K562 (cell line): ENCODE measurements around the gene RPL3. TPM values are rescaled to one million over a fixed set of nuclear protein-coding genes. Genes with fewer than 3 reads are reported as not detected.
"Not testable (repeated sequence)": the region's sequence is repeated elsewhere in the genome, so short reads cannot be mapped to it uniquely, and the experiment has no call there.

Experiments used
- ATAC-seq: fragments of 200-7000 bp; cut with Tn5 transposase; 3 replicates; pipeline ENCODE4 v1.9.1; 2020; ENCODE audit warnings: moderate library complexity
- BruUV-seq: library from RNA; stranded (reverse); fragments of 400-500 nt; replicated peaks from 2 replicates; lab custom pipeline; 2021; lab: Mats Ljungman, UMichigan
- CTCF ChIA-PET: fragments of 300-600 bp; formaldehyde crosslinking; extraction: SDS; loops from one replicate; lab custom pipeline; 2021; ENCODE audit warnings: low intra/inter-chr PET ratio; lab: Yijun Ruan, JAX
- POLR2A ChIA-PET: fragments of 300-600, 350-650 bp; sonication (Branson Sonifier 250); formaldehyde crosslinking; extraction: SDS; loops from one replicate; lab custom pipeline; 2021; ENCODE audit warnings: antibody characterized with exemption, inconsistent platforms; lab: Yijun Ruan, JAX
- DNase-seq, 4 experiments: peaks; one replicate each; pipeline versions ENCODE4 v3.0.0 to v3.0.0-alpha.2; 2011 to 2018; ENCODE audit warnings: low spot score in 3 of 4, mixed read lengths in 3 of 4; ENCODE audit errors: extremely low read depth in 1 of 4
- FAIRE-seq: peaks from 2 replicates; lab custom pipeline; 2011; peaks lifted over from hg19 to GRCh38; lab: Jason Lieb, UNC
- H2AFZ ChIP-seq: 2 replicates; pipeline ENCODE4 v1.6.0; 2011; ENCODE audit warnings: low read depth, low read length, control low read depth, inconsistent platforms
- H3K27ac ChIP-seq: fragments of 200-600 bp; 3 replicates; pipeline ENCODE4 v1.8.0; 2011; ENCODE audit warnings: low read depth, mild to moderate bottlenecking, control low read depth, inconsistent platforms, low read length, moderate library complexity, mixed read lengths; ENCODE audit errors: extremely low read depth
- H3K27me3 ChIP-seq, 2 experiments: fragments of 300-600 bp in 1 of 2; 2 replicates in 1 of 2; 3 replicates in 1 of 2; pipeline versions ENCODE4 v1.6.0 to v1.8.0; 2011; ENCODE audit warnings: inconsistent platforms in 2 of 2, low read length in 2 of 2, mild to moderate bottlenecking in 1 of 2, mixed read lengths in 1 of 2, moderate library complexity in 1 of 2; ENCODE audit not compliant: control insufficient read depth in 2 of 2, insufficient read depth in 2 of 2
- H3K36me3 ChIP-seq: fragments of 300-600 bp; 3 replicates; pipeline ENCODE4 v1.8.0; 2011; ENCODE audit warnings: mild to moderate bottlenecking, low read length, inconsistent platforms; ENCODE audit not compliant: control insufficient read depth, insufficient read depth
- H3K4me1 ChIP-seq, 2 experiments: fragments of 200-600 bp in 1 of 2; replicated peaks in 1 of 2; 2 replicates in 1 of 2; 3 replicates in 1 of 2; pipeline versions ENCODE4 v1.5.1 to v1.8.0; 2011; ENCODE audit warnings: inconsistent platforms in 2 of 2, low read length in 2 of 2, mild to moderate bottlenecking in 1 of 2, mixed read lengths in 1 of 2, moderate library complexity in 1 of 2; ENCODE audit not compliant: control insufficient read depth in 2 of 2, insufficient read depth in 2 of 2
- H3K4me2 ChIP-seq: 2 replicates; pipeline ENCODE4 v1.6.1; 2011; ENCODE audit warnings: low read length, control low read depth, inconsistent platforms, mixed read lengths; ENCODE audit not compliant: insufficient read depth
- H3K4me3 ChIP-seq: fragments of 200-600 bp; sonication (generic), shearing (Covaris generic); 2 replicates; pipeline ENCODE4 v1.5.1; 2016; ENCODE audit warnings: control low read depth, inconsistent platforms
- H3K79me2 ChIP-seq: fragments of 200-600 bp; 3 replicates; pipeline ENCODE4 v1.8.0; 2011; ENCODE audit warnings: low read length, inconsistent platforms; ENCODE audit not compliant: control insufficient read depth, insufficient read depth
- H3K9ac ChIP-seq, 2 experiments: 2 replicates each; pipeline versions ENCODE4 v1.6.0 to v1.6.1; 2011; ENCODE audit warnings: low read depth in 2 of 2, low read length in 2 of 2, control low read depth in 1 of 2, inconsistent platforms in 1 of 2, mild to moderate bottlenecking in 1 of 2, mixed read lengths in 1 of 2; ENCODE audit not compliant: insufficient read depth in 1 of 2
- H3K9me1 ChIP-seq: one replicate; pipeline ENCODE4 v1.6.0; 2011; ENCODE audit warnings: inconsistent platforms, mild to moderate bottlenecking, low read length, moderate library complexity; ENCODE audit not compliant: control insufficient read depth, insufficient read depth
- H3K9me3 ChIP-seq: replicated peaks from 2 replicates; pipeline ENCODE4 v1.5.1; 2011; ENCODE audit warnings: low read depth, low read length, inconsistent platforms; ENCODE audit not compliant: control insufficient read depth, insufficient read depth
- H4K20me1 ChIP-seq: replicated peaks from 2 replicates; pipeline ENCODE4 v1.6.1; 2011; ENCODE audit warnings: low read length, inconsistent platforms, mixed read lengths; ENCODE audit not compliant: control insufficient read depth, insufficient read depth
- POLR2A ChIP-seq: fragments of 450-650 bp; conservative IDR thresholded peaks from 2 replicates; pipeline ENCODE4 v1.6.1; 2016
- WGBS: fragments of 100-300 bp; shearing (Covaris generic); methylation state at CpG from one replicate; pipeline ENCODE4 v1.1.6; 2016; ENCODE audit warnings: low coverage, mixed read lengths; ENCODE audit not compliant: insufficient coverage; ENCODE audit errors: missing lambda C conversion rate; 5-methylcytosine and 5-hydroxymethylcytosine counted together
- in situ Hi-C: fragments of 300-500 bp; cut with MboI; formaldehyde crosslinking; loops from 4 replicates; pipeline ENCODE4 v1.15.0; 2018; ENCODE audit warnings: inconsistent platforms, mixed read lengths
- intact Hi-C: fragments of 100-400 bp; cut with micrococcal nuclease; formaldehyde crosslinking; loops from 2 replicates; pipeline ENCODE4 v1.14.2; 2022
- polyA plus RNA-seq, 8 experiments: library from polyadenylated mRNA; depleted of rRNA in 4 of 8; stranded (reverse) in 5 of 8; unstranded in 3 of 8; fragments of >200 nt; fragmentation: Nextera tagmentation in 2 of 8; fragmentation: Illumina TruSeq in 1 of 8; extraction: Ambion mirVana in 2 of 8; extraction: Trizol in 1 of 8; gene quantifications; 2 replicates each; pipeline versions ENCODE4 v1.2.1 to v1.2.3, GENCODE V29; 2011 to 2014; ENCODE audit warnings: inconsistent platforms in 1 of 8, missing spikeins in 1 of 8
- total RNA-seq, 7 experiments: library from RNA; depleted of rRNA in 6 of 7; stranded (reverse); fragments of >200 nt in 6 of 7; fragmentation: Illumina TruSeq in 2 of 7; extraction: Trizol in 2 of 7; gene quantifications; 2 replicates each; pipeline versions ENCODE4 v1.2.1 to v1.2.3, GENCODE V29; 2011 to 2021; ENCODE audit warnings: low replicate concordance in 1 of 7

RPL3 gene
- total and polyA plus RNA-seq, 9 of the 15 experiments (the other 6 are each of a cell fraction or from before 2014, with no cell fraction given) = 1,624 to 4,066 (median 2,565) TPM

DNA sequence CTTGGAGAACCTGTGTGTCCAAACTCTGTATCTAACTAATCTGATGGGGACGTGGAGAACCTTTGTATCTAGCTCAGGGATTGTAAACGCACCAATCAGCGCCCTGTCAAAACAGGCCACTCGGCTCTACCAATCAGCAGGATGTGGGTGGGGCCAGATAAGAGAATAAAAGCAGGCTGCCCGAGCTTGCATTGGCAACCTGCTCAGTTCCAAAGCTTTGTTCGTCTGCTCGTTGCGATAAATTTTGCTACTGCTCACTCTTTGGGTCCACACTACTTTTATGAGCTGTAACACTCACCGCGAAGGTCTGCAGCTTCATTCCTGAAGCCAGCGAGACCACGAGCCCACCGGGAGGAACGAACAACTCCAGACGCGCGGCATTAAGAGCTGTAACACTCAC, 38.8 kb upstream of the RPL3 start:
- H3K36me3 ChIP-seq, in situ Hi-C loops, intact Hi-C loops, FAIRE-seq, H3K9ac ChIP-seq, BruUV-seq, H3K27ac ChIP-seq, H2AFZ ChIP-seq, H3K9me3 ChIP-seq, H3K4me2 ChIP-seq, CTCF ChIA-PET, H3K27me3 ChIP-seq, H4K20me1 ChIP-seq, H3K4me3 ChIP-seq, H3K9me1 ChIP-seq, DNase-seq, H3K79me2 ChIP-seq, ATAC-seq: not testable (repeated sequence)
- WGBS = 72% methylated on average over 11 of the region's 17 CpGs
- POLR2A ChIA-PET = interaction anchor here (1.3 kb wide), 1 partner anchor 42 kb away, joined by 4 read pairs; no protein-coding TSS in a partner anchor
- peak; percentile 50; the same call in 1 of the 2 replicates for TF ChIP-seq POLR2A
- H3K4me1 ChIP-seq = peaks cover 4 to 32% of the 10 kb centered on the region in 2 experiments; a peak in 4 of 5 replicates

DNA sequence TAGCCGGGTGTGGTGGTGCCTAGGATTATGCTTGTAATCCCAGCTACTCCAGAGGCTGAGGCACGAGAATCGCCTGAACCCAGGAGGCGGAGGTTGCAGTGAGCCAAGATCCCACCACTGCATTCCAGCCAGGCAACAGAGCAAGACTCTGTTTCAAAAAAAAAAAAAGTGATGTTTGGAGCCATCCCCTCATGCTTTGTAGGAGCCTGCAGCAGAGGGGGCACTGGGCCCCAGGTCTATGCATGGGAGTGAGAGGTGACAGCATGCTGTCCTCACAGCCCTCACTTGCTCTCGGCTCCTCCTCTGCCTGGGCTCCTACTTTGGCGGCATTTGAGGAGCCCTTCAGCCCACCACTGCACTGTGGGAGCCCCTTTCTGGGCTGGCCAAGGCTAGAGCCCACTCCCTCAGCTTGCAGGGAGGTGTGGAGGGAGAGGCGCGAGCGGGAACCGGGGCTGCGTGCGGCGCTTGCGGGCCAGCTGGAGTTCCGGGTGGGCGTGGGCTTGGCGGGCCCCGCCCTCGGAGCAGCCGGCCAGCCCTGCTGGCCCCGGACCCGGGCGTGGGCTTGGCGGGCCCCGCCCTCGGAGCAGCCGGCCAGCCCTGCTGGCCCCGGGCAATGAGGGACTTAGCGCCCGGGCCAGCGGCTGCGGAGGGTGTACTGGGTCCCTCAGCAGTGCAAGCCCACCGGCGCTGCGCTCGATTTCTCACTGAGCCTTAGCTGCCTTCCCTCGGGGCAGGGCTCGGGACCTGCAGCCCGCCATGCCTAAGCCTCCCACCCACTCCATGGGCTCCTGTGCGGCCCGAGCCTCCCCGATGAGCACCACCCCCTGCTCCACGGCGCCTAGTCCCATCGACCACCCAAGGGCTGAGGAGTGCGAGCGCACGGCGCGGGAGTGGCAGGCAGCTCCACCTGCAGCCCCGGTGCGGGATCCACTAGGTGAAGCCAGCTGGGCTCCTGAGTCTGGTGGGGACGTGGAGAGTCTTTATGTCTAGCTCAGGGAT, 38.0 kb upstream of the RPL3 start:
- H2AFZ ChIP-seq, H4K20me1 ChIP-seq, FAIRE-seq, CTCF ChIA-PET, H3K4me3 ChIP-seq, BruUV-seq, H3K79me2 ChIP-seq, H3K27ac ChIP-seq, intact Hi-C loops, H3K27me3 ChIP-seq, ATAC-seq, H3K9me3 ChIP-seq, H3K4me2 ChIP-seq, H3K9me1 ChIP-seq, POLR2A ChIA-PET, H3K9ac ChIP-seq, H3K36me3 ChIP-seq, DNase-seq, in situ Hi-C loops: not testable (repeated sequence)
- peaks cover 4 to 25% of the 10 kb centered on the region in 2 experiments; a peak in 4 of 5 replicates for H3K4me1 ChIP-seq
- WGBS = 90% methylated on average over 10 of the region's 53 CpGs
